GM18909 (cell line): ENCODE results near the gene CORO2B.
"Not testable (repeated sequence)": the region's sequence is repeated elsewhere in the genome, so short reads cannot be mapped to it uniquely, and the experiment has no call there.

Source experiments
- ATAC-seq: cut with Tn5 transposase; IDR thresholded peaks from one replicate; pipeline ENCODE4 v1.9.1; 2021; ENCODE audit warnings: mild to moderate bottlenecking; ENCODE audit not compliant: unreplicated experiment, poor library complexity

Gene CORO2B

DNA sequence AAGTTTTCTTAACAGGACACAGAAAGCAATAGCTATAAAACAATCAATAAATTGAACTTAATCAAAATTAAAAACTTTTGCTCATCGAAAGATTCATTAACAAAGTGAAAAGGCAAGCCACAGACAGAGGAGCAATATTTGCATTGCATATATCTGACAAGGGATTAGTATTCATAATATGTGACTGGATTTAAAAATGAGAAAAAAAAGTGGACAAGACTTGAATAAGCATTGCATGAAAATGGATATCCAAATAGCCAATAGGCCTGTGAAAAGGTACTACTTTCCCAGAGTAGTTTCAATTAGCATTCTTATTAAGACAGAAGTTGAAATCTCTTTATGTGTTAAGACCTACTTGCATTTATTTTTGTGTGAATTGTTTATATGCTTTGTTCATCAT is 84.7 kb downstream of the CORO2B start:
- no peak for ATAC-seq

DNA sequence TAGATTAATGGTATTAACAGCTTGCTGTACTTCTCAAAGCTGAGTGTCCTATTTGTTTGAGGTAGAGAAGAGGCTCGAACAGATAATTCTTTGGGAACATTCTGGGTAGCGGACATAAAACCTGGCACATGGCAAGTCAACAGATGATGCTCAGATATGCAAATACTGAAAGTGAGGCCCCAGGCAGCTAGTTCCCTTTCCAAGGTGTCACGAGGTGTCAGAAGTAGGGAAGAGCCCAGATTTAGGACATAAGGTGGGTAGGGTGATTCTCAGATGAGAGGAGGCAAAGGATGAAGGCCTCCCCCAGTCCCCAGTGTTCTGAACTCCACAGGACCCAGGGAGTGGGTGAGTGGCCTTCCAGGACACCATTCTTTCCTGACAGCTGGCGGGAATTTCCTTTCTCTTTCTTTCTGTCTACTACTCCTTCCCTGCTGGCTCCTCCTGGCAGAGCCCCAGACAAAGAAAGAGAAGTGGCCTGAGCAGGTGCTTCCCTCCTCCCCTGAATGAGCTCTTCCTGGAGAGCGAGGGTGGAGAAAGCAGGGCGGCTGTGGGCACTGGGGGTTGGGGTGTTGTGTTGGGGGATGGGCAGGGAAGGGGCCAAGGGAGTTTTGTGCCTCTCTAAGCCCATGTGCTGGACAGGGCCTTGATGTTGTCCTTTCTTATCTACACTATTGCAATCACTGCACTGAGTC is 87.5 kb downstream of the CORO2B start:
- no peak for ATAC-seq

DNA sequence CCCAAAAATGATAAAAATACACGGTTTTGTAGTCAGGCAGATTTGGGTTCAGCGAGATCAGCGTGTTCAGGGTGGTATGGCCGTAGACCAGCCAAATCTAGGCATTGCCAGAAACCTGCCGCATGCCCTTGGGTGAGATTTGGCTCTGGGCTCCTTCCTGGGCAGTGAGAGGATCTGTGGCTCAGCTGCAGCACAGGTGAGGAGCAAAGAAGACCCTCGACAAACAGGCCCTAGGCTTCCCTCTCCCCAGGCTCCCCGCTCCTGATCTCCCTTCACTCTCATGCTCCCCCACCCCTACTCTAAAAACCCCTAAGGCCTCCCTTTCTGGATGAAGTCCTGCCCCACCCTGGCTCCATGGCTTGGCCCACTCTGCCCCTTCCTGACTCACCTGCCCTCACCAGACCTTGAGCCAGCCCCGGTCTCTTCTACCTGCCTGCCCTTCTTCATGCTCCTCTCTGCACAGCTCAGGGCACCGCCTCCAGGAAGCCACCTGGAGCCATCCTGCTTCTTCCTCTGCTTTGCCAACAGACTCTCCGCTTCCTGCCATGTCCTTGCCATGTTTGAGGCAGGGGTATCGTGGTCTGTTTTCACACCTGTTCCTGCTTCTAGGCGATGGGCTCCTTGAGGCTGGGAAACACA is 88.1 kb downstream of the CORO2B start:
- ATAC-seq = no peak

DNA sequence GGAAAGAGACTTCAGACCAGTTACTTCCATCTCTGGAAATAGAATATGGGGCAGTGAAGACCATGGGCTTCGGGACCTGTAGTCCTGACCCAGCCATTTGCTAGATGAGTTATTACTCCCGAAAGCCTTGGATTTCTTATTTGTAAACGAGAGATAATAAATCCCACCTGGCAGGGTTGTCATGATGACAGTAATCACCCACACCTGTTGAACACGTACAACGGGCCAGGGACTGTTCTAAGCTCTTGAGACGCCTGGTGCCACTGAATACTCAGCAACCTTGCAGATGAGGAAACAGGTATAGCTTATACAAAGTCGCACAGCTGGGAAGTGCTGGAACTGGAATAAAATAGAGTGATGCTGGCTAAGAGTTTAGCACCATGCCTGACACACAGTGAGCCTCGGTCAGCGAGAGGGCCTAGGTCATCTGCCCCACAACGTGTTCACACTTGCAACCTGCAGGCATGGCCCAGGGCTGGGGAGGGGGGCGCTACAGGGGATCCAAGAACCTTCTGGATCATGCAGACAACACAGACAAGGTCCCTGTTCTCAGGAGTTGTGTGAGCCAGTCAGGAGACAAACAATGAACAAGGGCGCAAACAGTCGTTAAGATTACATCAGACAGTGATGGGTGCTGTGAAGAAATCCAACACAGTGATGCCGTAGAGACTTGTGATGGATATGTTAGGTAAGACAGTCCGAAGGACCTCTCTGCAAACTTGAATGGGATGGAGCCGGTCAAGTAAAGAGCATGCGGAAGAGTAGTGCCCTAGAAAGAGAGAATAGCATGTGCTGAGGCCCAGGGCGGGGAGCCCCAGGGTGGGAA is 89.2 kb downstream of the CORO2B start:
- no peak for ATAC-seq

DNA sequence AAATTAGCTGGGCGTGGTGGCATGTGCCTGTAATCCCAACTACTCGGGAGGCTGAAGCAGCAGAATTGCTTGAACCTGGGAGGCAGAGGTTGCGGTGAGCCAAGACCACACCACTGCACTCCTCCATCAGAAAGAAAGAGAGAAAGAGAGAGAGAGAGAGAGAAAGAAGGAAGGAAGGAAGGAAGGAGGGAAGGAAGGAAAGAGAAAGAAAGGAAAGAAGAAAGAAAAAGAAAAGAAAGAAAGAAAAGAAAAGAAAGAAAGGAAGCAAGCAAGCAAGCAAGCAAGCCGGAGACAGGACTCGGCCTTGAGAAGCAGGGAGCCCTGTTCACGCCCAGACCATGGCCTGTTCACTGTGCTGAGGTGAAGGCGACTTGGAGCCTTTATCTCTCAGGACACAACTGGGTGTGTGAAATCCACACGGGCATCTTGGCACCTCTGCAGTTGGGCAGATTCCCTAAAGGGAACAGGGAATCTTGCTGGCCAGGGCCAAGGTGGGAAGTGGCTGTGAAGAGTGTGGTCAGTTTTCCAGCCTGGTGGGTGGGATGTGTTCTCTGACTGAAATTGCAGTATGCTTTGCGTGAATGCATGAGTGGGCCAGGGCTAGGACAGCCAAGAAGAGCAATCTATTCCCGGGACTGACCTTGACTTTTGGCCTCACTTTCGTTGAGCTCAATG is 90.3 kb downstream of the CORO2B start:
- no peak for ATAC-seq

DNA sequence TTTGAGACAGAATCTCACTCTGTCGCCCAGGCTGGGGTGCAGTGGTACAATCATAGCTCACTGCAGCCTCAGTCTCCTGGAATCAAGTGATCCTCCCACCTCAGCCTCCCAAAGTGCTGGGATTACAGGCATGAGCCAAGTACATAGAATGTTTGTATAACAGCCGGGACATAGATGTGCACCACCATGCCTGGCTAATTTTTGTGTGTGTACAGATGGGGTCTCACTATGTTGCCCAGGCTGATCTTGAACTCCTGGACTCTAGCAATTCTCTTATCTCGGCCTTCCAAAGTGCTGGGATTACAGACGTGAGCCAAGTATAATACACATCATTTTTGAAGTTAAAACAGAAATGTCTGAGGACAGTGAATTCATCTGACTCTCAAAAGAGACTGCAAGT is 93.5 kb downstream of the CORO2B start:
- no peak for ATAC-seq

DNA sequence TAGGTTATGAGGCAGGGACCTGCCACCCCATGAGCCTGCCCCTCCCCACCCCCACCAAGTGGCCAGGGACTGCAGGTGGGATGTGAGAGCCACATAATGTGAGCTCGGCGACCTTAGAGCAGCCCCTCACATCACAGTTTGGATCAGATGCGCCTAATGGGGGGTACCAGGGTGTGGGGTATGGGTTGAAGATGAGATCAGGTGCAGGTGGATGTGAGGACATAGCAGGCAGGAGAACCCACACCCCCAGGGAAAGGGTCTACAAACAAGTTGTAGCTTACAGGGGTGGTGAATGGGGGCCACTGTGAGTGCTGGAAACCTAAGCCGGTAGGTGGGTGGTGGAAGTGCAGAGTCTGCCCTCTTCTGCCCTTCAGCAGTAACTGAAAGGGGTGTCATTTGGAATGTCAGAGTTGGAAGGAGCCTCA is 94.0 kb downstream of the CORO2B start:
- ATAC-seq = no peak

DNA sequence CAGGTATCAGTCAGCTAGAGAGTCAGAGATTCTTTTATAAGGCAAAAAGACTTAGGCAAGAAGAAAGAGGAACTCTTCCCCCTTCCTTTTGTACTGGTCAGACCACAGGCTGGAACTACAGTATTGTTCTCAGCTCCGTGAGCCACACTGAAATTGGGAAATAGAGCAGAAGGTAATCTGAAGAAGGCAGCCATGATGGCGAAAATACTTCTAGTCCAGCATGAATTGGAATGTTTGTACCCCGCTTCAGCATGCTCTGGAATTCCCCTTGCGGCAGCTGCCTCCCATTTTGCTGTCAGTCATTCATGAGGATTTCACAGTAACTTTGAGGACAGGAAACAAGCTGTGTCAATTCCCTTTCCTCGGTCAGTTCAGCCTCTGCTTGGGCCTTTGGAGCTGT is 96.2 kb downstream of the CORO2B start:
- ATAC-seq = no peak

DNA sequence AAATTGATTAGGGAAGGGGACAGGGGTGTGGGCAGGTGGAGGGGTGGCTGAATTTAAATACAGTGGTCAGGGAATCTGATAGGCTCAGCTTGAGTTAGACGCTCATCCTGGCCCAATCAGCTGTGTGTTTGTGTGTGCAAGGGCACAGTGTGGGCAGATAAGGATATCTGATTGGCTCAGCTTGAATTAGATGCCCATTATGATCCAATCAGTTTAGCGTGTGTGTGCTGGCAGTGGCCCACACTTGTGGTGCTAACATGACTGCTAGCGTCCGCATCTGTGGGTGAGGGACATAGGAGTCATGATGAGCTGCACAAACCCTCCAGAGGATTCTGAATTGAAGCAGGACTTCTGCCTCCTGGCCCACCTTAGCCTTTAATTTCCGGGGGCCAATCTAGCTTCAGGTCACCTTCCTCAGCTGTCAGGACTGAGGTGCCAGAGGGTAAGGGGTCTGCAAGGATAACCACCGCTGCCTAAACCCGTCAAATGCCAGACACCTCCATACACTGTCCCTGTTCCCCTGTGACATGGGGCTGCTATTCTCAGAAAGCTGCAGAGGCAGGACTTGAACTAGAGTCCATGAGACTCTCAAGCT is 97.3 kb downstream of the CORO2B start:
- ATAC-seq = no peak

DNA sequence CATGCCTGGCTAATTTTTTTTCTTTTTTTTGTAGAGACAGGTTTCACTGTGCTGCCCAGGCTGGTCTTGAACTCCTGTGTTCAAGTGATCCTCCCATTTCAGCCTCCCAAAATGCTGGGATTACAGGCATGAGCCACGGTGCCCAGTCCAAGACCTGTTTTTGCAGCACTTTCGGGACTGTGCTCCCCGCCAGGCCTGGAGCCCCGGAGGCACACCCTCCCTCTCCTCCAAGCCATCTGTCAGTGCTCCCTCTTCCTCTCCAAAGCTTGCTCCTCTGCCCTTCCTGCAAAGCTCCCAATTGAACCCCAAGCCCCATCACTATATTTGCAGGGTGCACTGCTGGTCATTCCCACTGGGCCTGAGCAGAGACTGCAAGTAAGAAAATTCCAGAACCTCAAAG is 98.1 kb downstream of the CORO2B start:
- ATAC-seq = no peak

DNA sequence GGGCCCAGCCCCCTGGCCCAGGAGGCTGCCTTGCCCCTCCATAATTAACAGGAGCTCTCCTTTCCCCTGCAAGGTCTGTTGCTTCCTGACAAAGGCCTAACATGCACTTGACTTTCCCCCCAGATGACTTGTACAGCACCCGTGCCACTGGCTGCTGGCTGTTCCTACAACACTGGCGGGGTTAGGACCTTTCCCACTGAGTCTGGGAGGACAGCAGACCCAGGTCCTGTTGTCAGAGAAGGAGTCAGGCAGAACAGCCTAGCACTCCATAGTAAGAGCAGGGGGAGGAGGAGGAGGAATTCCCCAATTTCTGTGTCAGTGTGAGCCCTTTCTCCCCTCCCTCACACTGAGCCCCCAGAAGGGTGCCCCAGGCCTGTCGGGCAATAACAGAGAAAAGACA is 99.2 kb downstream of the CORO2B start:
- no peak for ATAC-seq

DNA sequence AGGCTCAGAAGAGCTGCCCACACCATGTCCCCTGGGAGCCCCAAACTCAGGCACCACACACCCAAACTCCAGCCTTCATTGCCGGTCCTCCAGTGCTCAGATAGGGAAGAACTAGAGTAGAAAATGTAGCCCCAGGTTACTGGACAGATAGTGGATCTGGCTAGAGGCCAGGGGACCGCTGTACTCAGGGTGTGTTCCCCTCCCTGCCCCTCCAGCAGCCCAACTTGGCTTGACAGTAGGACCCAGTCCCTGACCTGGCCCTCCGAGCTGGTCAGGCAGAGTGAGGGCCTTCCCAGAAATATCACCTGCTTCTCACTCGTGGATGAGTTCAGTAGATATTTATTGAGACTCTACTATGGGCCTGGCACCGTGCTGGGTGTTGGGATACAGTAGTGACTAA is 100.0 kb downstream of the CORO2B start:
- no peak for ATAC-seq

DNA sequence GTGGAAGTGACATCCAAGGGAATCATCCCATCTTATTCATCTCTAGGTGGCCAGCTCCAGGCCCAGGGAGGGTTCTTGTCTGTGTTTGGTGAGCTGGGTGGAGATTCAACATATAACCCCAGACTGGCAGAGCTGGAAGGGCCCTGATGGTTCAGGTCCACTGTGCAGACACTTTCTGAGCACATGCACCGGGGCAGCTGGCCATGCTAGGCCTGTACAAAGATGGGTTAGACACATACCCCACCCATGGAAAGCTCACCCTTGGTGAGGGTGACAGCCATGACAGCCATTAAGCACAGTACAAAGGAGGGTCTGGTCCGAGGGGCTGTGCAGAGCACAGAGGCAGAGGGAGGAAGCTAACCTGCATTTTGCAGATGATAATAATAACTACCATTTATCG is 100.4 kb downstream of the CORO2B start:
- no peak for ATAC-seq

DNA sequence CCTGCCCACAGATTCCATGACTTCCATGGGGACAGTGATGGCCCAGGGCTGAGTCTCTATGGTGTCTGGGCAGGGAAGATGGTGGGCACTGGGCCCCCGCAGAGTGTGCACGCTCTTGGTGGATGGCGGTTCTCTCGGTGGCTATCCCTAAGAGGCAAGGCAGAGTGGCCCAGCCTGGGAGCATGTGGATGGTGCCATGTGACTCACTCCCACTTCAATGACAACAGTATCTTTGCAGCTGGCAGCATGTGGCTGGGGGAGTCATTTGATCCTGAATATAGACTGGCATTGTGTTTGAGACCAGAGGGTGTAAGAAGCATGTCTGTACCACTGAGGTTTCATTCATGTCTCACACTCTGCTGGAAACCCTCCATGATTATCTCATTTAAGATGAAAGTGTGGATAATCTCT is 101.2 kb downstream of the CORO2B start:
- ATAC-seq = no peak

DNA sequence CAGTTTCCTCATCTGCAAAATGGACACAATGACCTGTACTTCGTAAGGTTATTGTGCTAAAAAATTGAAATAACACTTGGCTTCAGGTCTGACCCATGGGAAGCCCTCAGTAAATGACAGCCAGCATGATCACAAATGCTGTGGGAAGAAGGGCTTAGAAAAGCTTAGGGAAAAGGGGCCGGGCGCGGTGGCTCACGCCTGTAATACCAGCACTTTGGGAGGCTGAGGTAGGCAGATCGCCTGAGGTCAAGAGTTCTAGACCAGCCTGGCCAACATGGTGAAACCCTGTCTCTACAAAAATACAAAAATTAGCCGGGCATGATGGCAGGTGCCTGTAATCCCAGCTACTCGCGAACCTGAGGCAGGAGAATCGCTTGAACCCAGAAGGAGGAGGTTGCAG is 102.0 kb downstream of the CORO2B start:
- ATAC-seq = not testable (repeated sequence)

DNA sequence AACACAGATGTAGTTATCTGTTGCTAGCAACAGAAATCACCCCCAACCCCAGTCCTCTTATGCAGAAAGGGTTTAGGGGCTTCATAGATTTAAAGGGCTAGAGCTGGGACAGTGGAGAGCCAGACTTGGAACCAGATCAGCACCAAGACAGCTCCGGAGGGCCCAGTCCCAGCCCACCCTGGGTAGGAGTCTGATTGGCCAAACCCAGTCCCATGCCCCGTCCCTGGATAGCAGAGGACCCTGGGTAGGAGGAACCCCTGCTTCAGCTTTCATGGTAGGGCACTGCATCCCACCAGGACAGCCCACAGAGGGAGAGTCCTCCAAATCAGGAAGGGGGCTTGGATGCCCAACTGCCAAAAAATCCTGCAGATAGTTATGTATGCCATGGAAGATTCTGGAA is 103.0 kb downstream of the CORO2B start:
- ATAC-seq = no peak

DNA sequence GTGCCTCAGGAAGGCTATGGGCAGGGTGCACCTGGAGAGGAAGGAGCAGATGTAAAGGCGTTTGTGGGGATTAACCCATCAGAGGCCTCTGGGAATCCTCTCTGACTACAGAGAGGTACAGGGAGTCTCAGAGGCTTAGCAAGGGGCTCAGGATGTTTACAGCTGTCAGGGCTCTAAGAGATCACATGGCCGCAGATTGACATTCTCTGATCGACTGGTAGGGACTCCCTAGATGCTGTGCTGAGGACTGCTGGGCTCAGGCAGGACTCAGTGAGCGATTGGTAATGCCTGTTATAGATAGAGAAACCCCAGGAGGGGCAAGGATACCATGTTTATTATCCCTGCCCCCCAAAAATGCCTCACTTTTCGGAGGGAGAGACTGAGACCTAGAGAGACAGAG is 103.5 kb downstream of the CORO2B start:
- no peak for ATAC-seq

DNA sequence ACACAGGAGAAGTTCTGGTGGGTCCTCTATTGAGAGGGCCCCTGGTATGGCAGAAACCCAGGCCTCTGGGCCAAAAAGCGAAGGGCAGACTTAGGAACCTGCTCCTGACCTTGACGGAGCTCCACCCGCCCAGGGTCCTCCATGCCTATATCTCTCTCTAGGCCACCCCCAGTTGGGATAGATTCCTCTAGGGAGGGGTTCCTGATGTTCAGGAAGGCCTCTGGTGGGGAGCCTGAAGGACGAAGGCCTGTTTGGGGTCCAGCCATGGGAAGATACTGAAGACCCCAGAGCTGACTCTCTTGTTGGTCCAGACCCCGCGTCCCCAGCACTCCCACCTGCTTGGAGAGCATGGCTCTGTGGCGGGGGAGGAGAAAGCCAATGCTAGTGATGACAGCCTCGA is 104.2 kb downstream of the CORO2B start:
- no peak for ATAC-seq

DNA sequence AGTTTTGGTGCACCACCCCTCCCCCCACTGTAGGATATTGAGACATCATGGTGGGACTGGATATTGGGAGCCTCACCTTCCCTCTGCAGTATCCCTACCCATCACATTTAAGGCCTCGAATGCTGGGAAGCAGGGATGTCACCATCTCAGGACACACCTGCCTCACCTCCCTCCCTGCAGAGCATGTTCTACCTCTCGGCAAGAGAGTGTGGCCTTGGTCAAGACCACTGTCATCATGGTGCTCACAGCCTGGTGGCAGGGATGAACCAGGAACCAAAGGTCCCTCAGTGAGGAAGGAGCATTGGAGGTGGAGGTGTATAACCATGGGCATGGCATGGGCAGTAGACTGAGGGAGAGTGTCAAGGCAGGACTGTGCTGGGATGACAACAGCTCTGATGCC is 104.8 kb downstream of the CORO2B start:
- no peak for ATAC-seq

DNA sequence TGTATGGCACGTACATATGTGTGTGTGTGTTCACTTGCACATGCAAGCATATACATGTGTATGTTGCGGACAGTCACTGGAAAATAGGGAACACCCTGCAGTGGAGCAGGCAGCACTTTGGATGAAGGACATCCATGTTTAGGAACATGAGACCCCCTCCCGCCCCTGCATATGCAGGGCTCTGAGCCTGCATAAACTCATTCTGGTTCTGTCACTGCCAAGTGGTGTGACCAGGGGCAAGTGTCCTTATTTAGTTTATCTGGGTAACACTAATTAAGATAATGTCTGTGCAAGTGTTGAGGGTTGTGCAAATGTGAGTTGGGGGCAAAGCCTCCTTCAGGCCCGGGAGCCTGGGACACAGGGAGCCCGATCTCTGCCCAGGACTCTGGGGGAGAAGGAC is 105.7 kb downstream of the CORO2B start:
- ATAC-seq = no peak
